ENCODE results near the gene REPS1. TPM values are rescaled to one million over a fixed set of nuclear protein-coding genes. Genes with fewer than 3 reads are reported as not detected.

Gene REPS1
- total RNA-seq, 1 experiment from 2014 or later, result 35.8 TPM

Other genes with a start within 250 kb of the REPS1 start
- 19.0 and 19.9 TPM in 2 replicates for gene CCDC28A, start 214.5 kb downstream of the REPS1 start, total RNA-seq (2014; rRNA removed; shearing (Covaris generic))
- gene ECT2L, start 192.2 kb downstream of the REPS1 start, total RNA-seq (2014; rRNA removed; shearing (Covaris generic)), result not detected in 2 replicates
- 83.1 and 85.8 TPM in 2 replicates for gene ABRACL, start 40.5 kb upstream of the REPS1 start, total RNA-seq (2014; rRNA removed; shearing (Covaris generic))
- 11.8 and 15.7 TPM in 2 replicates for gene HECA, start 146.8 kb upstream of the REPS1 start, total RNA-seq (2014; rRNA removed; shearing (Covaris generic))

Data from Daoy (cell line).